Right cardiac atrium (tissue), 5 donors: ENCODE data around the gene ALDH3A2. TPM values are rescaled to one million over a fixed set of nuclear protein-coding genes. Genes with fewer than 3 reads are reported as not detected.

ENCODE experiments used
- ATAC-seq, 2 donors: fragments of 200-7000 bp; cut with Tn5 transposase; one replicate each; pipeline versions ENCODE4 v1.8.0 to v1.9.1; 2020; ENCODE audit warnings: moderate library complexity in 2 of 2, mild to moderate bottlenecking in 1 of 2
- DNase-seq, 3 donors: peaks; one replicate each; pipeline ENCODE4 v3.0.0-alpha.2; 2020
- H3K27ac ChIP-seq: one replicate; pipeline ENCODE4 v1.5.1; 2013; ENCODE audit warnings: mild to moderate bottlenecking, low read length, control low read depth, moderate library complexity
- H3K27me3 ChIP-seq: one replicate; pipeline ENCODE4 v1.6.1; 2013; ENCODE audit not compliant: control insufficient read depth, insufficient read depth
- H3K4me1 ChIP-seq: one replicate; pipeline ENCODE4 v1.6.1; 2013; ENCODE audit warnings: low read length; ENCODE audit not compliant: control insufficient read depth, insufficient read depth
- H3K4me3 ChIP-seq: one replicate; pipeline ENCODE4 v1.5.1; 2013; ENCODE audit warnings: low read length, control low read depth
- H3K9me3 ChIP-seq: one replicate; pipeline ENCODE4 v1.6.1; 2013; ENCODE audit warnings: low read length; ENCODE audit not compliant: control insufficient read depth
- WGBS: extraction: QIAGEN DNeasy Blood & Tissue Kit; methylation state at CpG from one replicate; pipeline ENCODE4 v1.1.7; 2013; 5-methylcytosine and 5-hydroxymethylcytosine counted together
- intact Hi-C, 4 donors: fragments of 100-400 bp; cut with DNase I; formaldehyde crosslinking; loops; one replicate each; pipeline versions ENCODE4 v1.11.0 to v1.14.0; 2022 to 2023
- long read RNA-seq, 4 donors: library from polyadenylated mRNA; unstranded; transcript quantifications; one replicate each; pipeline ENCODE4 v2.0.0, GENCODE V29; 2020 to 2021
- polyA plus RNA-seq: library from polyadenylated mRNA; stranded (reverse); fragments of 200-250 nt; gene quantifications from one replicate; pipeline ENCODE4 v1.2.3, GENCODE V29; 2013
- total RNA-seq, 4 donors: library from RNA; stranded (reverse); fragmentation: NEBNext Ultra II Directional; extraction: Animal tissue kit (Norgen Biotek cat#: 25700); gene quantifications; one replicate each; pipeline ENCODE4 v1.2.1, GENCODE V29; 2021
- donor health status: healthy with polysubstance abuse.
- donor health status: DM: no; HTN: yes; CAD: no.
- donor health status: DM: no; HTN: no; CAD: no.
- donor health status: DM: no; HTN: yes; CAD: no; lungs with severe emphysema.
- donor health status: DM: yes; HTN: yes; CAD: no.

ALDH3A2 gene
- total RNA-seq (10 to 100 TPM; 34.1 to 51.9 (median 43.4) TPM), polyA plus RNA-seq (24.4 TPM)
- long read RNA-seq, donor 1, transcript ALDH3A2-202 (11 exons, 3,828 nt) = minor isoform, 10 of 98 reads
- long read RNA-seq, donor 1, transcript ALDH3A2-201 (10 exons, 3,928 nt) = major isoform, 69 of 98 reads
- long read RNA-seq, donor 1, partial matches to known transcripts = 7 of 98 reads
- long read RNA-seq, donor 1, other reads (novel, unspliced or antisense) = 4 of 98 reads
- long read RNA-seq, donor 2, transcript ALDH3A2-201 (10 exons, 3,928 nt) = major isoform, 32 of 43 reads
- long read RNA-seq, donor 2, partial matches to known transcripts = 2 of 43 reads
- long read RNA-seq, donor 2, other reads (novel, unspliced or antisense) = 3 of 43 reads
- long read RNA-seq, donor 3, transcript ALDH3A2-203 (11 exons, 3,640 nt) = minor isoform, 7 of 175 reads
- long read RNA-seq, donor 3, transcript ALDH3A2-201 (10 exons, 3,928 nt) = major isoform, 122 of 175 reads
- long read RNA-seq, donor 3, transcript ALDH3A2-225 (9 exons, 1,558 nt) = minor isoform, 5 of 175 reads
- long read RNA-seq, donor 3, transcript ALDH3A2-202 (11 exons, 3,828 nt) = minor isoform, 12 of 175 reads
- long read RNA-seq, donor 3, partial matches to known transcripts = 5 of 175 reads
- long read RNA-seq, donor 3, other reads (novel, unspliced or antisense) = 22 of 175 reads
- long read RNA-seq, donor 4, transcript ALDH3A2-202 (11 exons, 3,828 nt) = minor isoform, 6 of 49 reads
- long read RNA-seq, donor 4, transcript ALDH3A2-201 (10 exons, 3,928 nt) = major isoform, 31 of 49 reads
- long read RNA-seq, donor 4, partial matches to known transcripts = 4 of 49 reads
- long read RNA-seq, donor 4, other reads (novel, unspliced or antisense) = 6 of 49 reads

DNA sequence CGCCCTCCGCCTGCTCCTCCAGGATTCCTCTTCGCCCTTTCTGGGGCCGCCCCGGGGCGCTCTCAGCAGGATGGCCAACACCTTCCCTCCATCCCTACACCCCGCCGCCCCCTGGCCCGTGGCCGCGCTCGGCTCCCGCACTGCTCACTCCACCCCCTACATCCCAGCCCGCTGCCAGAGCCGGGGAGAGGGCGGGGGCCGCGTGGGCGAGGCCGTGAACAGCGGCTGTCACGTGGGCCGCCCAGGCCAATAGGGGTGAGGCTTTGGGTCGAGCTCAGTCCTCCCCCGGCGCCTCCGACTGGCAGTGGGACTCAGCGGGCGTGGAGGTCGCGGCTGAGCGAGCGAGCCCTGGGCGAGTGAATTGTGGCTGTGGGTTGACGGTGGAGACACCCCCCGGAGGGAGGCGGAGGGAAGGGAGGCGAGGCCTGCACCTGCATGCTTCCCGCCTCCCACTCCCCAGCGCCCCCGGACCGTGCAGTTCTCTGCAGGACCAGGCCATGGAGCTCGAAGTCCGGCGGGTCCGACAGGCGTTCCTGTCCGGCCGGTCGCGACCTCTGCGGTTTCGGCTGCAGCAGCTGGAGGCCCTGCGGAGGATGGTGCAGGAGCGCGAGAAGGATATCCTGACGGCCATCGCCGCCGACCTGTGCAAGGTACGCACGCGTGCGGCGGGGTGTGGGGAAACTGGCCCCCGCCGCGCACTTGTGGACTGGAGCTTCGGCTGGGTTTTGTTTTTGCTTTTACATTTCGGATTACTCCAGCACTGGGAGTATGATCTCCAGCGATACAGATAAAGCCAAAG, at the start of gene ALDH3A2:
Gene ALDH3A2, plus strand, starts transcription at position 277 of the 799 bp plus-strand sequence. Its CDS starts 221 bp downstream, at position 498.
- Histone ChIP-seq H3K4me3 (peak within 1 kb of the TSS; percentile 77), H3K27ac (peak within 1 kb of the TSS; percentile 96), H3K27me3 (no peaks in the 10 kb centered on the region), H3K4me1 (peaks cover 7% of the 10 kb centered on the region), H3K9me3 (no peaks in the 10 kb centered on the region)
- WGBS = under 1% methylated on average over 71 of the region's 71 CpGs
- intact Hi-C loops = loop anchor here in 2 of 4 donors (10.0 kb wide), 1 partner anchor 134 kb away; no protein-coding TSS in a partner anchor
- DNase-seq = peak; percentile 98 to 99 (median 99)
- ATAC-seq = peak; percentile 100

DNA sequence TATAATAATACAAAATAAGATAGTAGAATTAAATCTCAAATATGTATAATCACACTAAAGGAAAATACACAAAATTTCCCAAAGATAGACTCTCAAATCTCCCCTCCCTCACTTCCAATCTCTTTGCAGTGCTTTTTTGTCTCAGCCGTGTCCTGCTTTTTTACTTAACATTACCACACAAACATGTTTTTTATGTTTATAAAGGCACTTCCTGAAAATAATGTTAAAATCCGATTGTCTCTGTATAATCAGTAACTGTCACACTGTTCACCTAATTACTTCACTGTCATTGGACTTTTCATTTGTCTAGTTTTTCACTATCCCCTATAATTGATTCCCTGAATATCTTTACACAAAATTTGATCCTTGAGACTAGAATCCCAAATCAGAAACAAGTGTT, 38.2 kb upstream of the ALDH3A2 start:
- H3K27me3 ChIP-seq = no peaks in the 10 kb centered on the region
- WGBS = 52% methylated on average over 2 of the region's 2 CpGs
- no peak for DNase-seq
- no peaks in the 10 kb centered on the region for H3K4me1 ChIP-seq
- no peaks in the 10 kb centered on the region for H3K9me3 ChIP-seq
- H3K4me3 ChIP-seq = no peak overlapping the region
- H3K27ac ChIP-seq = no peak overlapping the region
- no peak for ATAC-seq
- intact Hi-C loops = no loop called here

DNA sequence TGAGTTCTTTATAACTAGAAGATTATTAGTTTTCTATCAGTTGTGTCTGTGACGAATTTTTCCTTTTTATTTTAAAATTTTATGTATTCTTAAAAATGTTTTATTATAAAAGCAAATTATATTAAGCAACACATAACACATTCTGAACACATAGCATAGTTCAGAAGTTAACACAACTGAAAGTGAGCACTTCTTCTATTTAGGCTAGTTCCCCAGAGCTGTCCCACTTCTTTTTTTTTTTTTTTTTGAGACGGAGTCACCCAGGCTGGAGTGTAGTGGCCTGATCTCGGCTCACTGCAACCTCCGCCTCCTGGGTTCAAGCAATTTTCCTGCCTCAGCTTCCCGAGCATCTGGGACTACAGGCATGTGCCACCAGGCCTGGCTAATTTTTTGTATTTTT, 37.7 kb upstream of the ALDH3A2 start:
- Histone ChIP-seq H3K27me3 (no peaks in the 10 kb centered on the region), H3K27ac (no peak overlapping the region), H3K9me3 (no peaks in the 10 kb centered on the region), H3K4me1 (no peaks in the 10 kb centered on the region), H3K4me3 (no peak overlapping the region)
- DNase-seq (no peak), ATAC-seq (no peak)
- intact Hi-C loops = no loop called here
- 80% methylated on average over 5 of the region's 5 CpGs for WGBS

DNA sequence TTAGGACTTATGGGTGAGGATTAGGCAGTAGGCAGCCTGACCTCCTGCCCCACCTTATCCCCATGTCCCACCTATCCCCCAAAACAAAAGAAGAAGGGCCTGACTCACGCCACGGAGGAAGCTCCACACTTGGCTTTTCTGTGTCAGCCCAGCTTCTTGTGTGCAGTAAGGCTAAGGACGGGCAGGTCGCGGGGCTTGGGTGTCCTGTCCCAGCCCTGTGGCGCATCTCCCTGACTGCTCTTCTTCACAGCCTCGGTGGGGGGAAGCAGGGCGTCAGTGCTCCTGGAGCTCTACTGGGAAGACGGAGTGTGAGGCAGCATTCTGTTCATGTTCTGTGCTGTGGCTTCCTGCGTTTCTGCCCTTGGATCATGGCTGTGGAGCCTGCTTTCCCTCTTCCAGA, 34.6 kb upstream of the ALDH3A2 start:
- no peaks in the 10 kb centered on the region for H3K4me1 ChIP-seq
- no peak overlapping the region for H3K4me3 ChIP-seq
- ATAC-seq (no peak), DNase-seq (no peak)
- WGBS = 82% methylated on average over 10 of the region's 10 CpGs
- no peaks in the 10 kb centered on the region for H3K9me3 ChIP-seq
- no peaks in the 10 kb centered on the region for H3K27me3 ChIP-seq
- intact Hi-C loops = no loop called here
- H3K27ac ChIP-seq = no peak overlapping the region

DNA sequence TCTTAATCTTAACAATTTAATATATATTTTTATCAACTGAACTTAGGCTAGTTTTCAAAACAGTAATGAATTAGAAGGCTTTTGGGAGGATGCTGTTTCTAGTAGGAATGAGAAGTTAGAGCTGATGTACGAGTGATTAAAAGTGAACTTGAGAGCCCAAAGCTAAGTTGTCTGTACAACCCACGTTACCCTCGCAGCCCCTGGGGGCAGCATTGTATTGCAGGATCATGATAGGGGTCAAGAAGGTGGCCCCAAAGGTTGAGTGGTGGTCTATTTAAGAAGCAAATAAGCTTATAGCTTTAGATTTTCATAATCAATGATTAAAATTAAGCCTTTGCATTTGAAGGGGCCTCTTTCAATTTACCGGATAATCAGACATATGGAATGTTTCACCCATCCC, 33.7 kb upstream of the ALDH3A2 start:
- no peak for ATAC-seq
- intact Hi-C loops = no loop called here
- 90% methylated on average over 4 of the region's 4 CpGs for WGBS
- no peak for DNase-seq
- H3K27ac ChIP-seq = no peak overlapping the region
- H3K9me3 ChIP-seq = peaks cover 4% of the 10 kb centered on the region
- no peak overlapping the region for H3K4me3 ChIP-seq
- H3K27me3 ChIP-seq = no peaks in the 10 kb centered on the region
- no peaks in the 10 kb centered on the region for H3K4me1 ChIP-seq

DNA sequence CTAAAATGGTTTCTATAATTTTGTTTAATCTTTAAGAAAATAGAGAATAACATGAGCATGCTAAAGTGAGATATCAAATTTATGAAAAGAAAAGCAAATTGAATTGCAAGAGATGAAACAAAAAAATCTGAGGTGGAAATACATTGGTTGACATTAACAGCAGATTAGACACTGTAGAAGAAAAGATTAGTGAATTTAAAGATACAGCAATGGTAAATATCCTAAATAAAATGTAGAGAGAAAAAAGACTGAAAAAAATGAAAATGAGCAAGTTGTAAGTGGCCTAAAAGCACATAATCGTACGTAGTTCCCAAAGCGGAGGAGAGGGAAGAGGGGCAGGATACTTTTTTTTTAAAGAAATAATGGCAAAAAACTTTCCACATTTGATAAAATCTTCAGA, 30.5 kb upstream of the ALDH3A2 start:
- H3K9me3 ChIP-seq = peaks cover 4% of the 10 kb centered on the region
- H3K4me3 ChIP-seq = no peak overlapping the region
- H3K27ac ChIP-seq = no peak overlapping the region
- WGBS = 91% methylated on average over 3 of the region's 3 CpGs
- H3K27me3 ChIP-seq = no peaks in the 10 kb centered on the region
- H3K4me1 ChIP-seq = no peaks in the 10 kb centered on the region
- ATAC-seq = no peak
- no peak for DNase-seq
- intact Hi-C loops = no loop called here

DNA sequence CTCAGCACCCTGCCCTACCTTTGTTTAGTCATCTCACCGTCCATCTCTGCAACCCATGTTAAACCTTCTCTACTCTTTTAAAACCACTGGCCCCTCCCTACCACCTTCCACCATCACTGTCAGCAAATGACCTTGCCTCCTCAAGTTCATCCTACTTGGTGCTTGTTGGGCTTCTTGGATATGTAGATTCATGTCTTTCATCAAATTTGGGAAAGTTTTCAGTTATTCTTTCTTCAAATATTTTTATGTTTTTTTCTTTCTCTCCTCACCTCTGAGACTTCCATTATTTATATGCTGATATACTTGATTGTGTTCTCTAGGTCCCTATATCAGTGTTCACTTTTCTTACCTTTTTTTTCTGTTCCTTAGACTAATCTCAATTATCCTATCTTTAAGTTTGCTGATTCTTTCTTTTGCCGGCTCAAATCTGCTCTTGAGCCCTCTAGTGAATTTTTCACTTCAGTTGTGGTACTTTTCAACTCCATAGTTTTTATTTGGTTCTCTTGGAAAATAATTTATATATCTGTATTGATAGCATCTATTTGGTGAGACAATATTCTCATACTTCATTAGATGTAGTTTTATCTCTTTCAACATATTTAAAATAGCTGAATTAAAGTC, 28.7 kb upstream of the ALDH3A2 start:
- H3K4me3 ChIP-seq = no peak overlapping the region
- ATAC-seq (no peak), DNase-seq (no peak)
- H3K9me3 ChIP-seq = peaks cover 4% of the 10 kb centered on the region
- no peak overlapping the region for H3K27ac ChIP-seq
- H3K27me3 ChIP-seq = no peaks in the 10 kb centered on the region
- 72% methylated on average over 2 of the region's 2 CpGs for WGBS
- intact Hi-C loops = no loop called here
- H3K4me1 ChIP-seq = no peaks in the 10 kb centered on the region

DNA sequence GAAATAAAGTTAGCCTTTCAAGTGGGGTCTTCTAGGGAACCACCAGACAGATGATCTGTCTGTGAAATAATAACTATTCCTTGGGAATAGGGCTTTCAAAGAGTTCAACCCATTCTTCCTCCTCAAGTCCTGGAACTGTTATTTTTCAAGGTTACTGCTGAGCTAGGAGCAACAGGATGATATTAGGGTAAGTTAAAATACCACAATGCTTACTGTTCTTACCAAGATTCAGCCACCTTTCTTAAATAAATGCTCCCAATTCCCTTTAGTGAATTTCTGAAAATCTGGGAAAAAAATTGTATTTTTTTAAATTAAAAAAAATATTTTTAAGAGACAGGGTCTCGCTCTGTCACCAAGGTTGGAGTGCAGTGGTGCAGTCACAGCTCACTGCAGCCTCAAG, 26.9 kb upstream of the ALDH3A2 start:
- WGBS = 100% methylated on average over 1 of the region's 1 CpG
- intact Hi-C loops = no loop called here
- DNase-seq = no peak
- no peak for ATAC-seq
- H3K27ac ChIP-seq = no peak overlapping the region
- H3K9me3 ChIP-seq = peaks cover 4% of the 10 kb centered on the region
- no peak overlapping the region for H3K4me3 ChIP-seq
- H3K27me3 ChIP-seq = no peaks in the 10 kb centered on the region
- no peaks in the 10 kb centered on the region for H3K4me1 ChIP-seq

DNA sequence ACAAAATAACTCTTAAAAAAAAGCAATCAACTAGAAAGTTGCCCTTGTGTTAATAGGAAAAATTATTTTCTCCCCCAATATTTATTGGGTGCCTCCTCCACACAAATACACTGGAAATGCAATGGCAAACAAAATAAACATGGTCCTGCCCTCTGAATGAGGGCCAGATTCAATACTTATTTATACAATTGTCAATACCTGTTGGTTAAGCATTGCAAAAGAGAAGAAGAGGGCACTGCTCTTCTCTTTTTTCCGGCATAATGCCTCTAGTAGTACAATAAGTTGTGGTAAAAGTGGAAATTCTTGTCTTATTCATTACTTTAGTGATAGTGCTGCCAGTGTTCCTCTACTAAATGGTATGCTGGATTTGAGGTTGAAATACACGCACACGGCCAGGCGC, 22.5 kb upstream of the ALDH3A2 start:
- ATAC-seq = no peak
- 97% methylated on average over 4 of the region's 4 CpGs for WGBS

DNA sequence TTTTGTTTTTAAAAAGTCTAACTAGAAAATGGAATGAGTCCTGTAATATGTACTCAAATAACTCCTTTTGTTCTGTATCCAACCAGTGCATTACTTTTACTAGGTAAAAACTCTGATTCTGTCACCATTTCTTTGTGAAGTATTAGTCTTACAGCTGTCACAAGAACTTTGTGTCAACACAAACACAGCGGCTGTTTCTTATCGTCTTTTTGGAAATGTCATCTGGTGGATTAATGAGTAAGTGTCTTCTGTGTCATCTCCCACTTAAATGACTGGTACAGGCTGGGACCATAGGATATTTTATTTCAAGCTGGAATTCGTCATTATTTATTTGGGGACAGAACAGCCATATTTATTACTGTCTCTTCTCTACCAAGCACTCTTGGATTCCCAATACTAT, 19.1 kb upstream of the ALDH3A2 start:
- WGBS = 54% methylated on average over 3 of the region's 3 CpGs
- Histone ChIP-seq H3K9me3 (peaks cover 2% of the 10 kb centered on the region), H3K4me1 (no peaks in the 10 kb centered on the region), H3K4me3 (no peak overlapping the region), H3K27me3 (no peaks in the 10 kb centered on the region), H3K27ac (no peak overlapping the region)
- DNase-seq (no peak), ATAC-seq (no peak)
- intact Hi-C loops = no loop called here

More for the DNA sequence above, 22.5 kb upstream of the ALDH3A2 start:
- no peak for DNase-seq
- intact Hi-C loops = no loop called here
- Histone ChIP-seq H3K9me3 (peaks cover 2% of the 10 kb centered on the region), H3K4me1 (no peaks in the 10 kb centered on the region), H3K27me3 (no peaks in the 10 kb centered on the region), H3K27ac (no peak overlapping the region), H3K4me3 (no peak overlapping the region)
